GM19023 (cell line): ENCODE measurements around the gene DPPA5.
A peak's percentile ranks its signal among the peaks of the same experiment; 100 is the strongest.
"Not testable (repeated sequence)": the region's sequence is repeated elsewhere in the genome, so short reads cannot be mapped to it uniquely, and the experiment has no call there.

Source experiments
- ATAC-seq: cut with Tn5 transposase; IDR thresholded peaks from one replicate; pipeline ENCODE4 v1.9.1; 2021; ENCODE audit warnings: mild to moderate bottlenecking, moderate library complexity; ENCODE audit not compliant: unreplicated experiment

The DPPA5 gene

GRCh38 chr6:73364549-73364948 is 10.5 kb upstream of the DPPA5 start:
- ATAC-seq, result no peak

GRCh38 chr6:73364121-73364520 is 10.0 kb upstream of the DPPA5 start:
- ATAC-seq, result no peak

GRCh38 chr6:73363537-73363875 is 9.4 kb upstream of the DPPA5 start:
- ATAC-seq, result no peak

- no peak for ATAC-seq
Observed at GRCh38 chr6:73362869-73363536, 8.9 kb upstream of the DPPA5 start.

GRCh38 chr6:73362358-73362757 is 8.3 kb upstream of the DPPA5 start, which contains the start of gene KHDC3L:
Gene KHDC3L, plus strand, starts transcription at chr6:73362658. Its CDS starts 72 bp downstream, at chr6:73362730.
- ATAC-seq, result no peak

- no peak for ATAC-seq
Observed at GRCh38 chr6:73349311-73349710, 4.8 kb downstream of the DPPA5 start.

GRCh38 chr6:73348550-73349204 is 5.4 kb downstream of the DPPA5 start:
- ATAC-seq, result no peak

- ATAC-seq, result no peak
Observed at GRCh38 chr6:73343164-73343563, 10.9 kb downstream of the DPPA5 start.

GRCh38 chr6:73342174-73342573 is 11.9 kb downstream of the DPPA5 start:
- ATAC-seq, result no peak

- no peak for ATAC-seq
Observed at GRCh38 chr6:73341335-73341734, 12.7 kb downstream of the DPPA5 start.

- no peak for ATAC-seq
Observed at GRCh38 chr6:73340048-73340447, 14.0 kb downstream of the DPPA5 start.

GRCh38 chr6:73339340-73339739 is 14.7 kb downstream of the DPPA5 start:
- ATAC-seq, result no peak

GRCh38 chr6:73329201-73329600 is 24.9 kb downstream of the DPPA5 start:
- ATAC-seq, result no peak

- ATAC-seq, result no peak
Observed at GRCh38 chr6:73328790-73329189, 25.3 kb downstream of the DPPA5 start.

- ATAC-seq, result no peak
Observed at GRCh38 chr6:73325656-73326055, 28.4 kb downstream of the DPPA5 start.

GRCh38 chr6:73323323-73323722 is 30.8 kb downstream of the DPPA5 start:
- no peak for ATAC-seq

- ATAC-seq, result no peak
Observed at GRCh38 chr6:73314577-73315492, 39.2 kb downstream of the DPPA5 start.

GRCh38 chr6:73310503-73310845 is 43.6 kb downstream of the DPPA5 start:
- ATAC-seq, result not testable (repeated sequence)

GRCh38 chr6:73309785-73310502 is 44.1 kb downstream of the DPPA5 start:
- peak; percentile 97 for ATAC-seq

GRCh38 chr6:73309535-73309784 is 44.6 kb downstream of the DPPA5 start:
- ATAC-seq, result no peak

- no peak for ATAC-seq
Observed at GRCh38 chr6:73308712-73309534, 45.2 kb downstream of the DPPA5 start.
